Measurements from ENCODE around the gene SPSB3.

Gene SPSB3

DNA sequence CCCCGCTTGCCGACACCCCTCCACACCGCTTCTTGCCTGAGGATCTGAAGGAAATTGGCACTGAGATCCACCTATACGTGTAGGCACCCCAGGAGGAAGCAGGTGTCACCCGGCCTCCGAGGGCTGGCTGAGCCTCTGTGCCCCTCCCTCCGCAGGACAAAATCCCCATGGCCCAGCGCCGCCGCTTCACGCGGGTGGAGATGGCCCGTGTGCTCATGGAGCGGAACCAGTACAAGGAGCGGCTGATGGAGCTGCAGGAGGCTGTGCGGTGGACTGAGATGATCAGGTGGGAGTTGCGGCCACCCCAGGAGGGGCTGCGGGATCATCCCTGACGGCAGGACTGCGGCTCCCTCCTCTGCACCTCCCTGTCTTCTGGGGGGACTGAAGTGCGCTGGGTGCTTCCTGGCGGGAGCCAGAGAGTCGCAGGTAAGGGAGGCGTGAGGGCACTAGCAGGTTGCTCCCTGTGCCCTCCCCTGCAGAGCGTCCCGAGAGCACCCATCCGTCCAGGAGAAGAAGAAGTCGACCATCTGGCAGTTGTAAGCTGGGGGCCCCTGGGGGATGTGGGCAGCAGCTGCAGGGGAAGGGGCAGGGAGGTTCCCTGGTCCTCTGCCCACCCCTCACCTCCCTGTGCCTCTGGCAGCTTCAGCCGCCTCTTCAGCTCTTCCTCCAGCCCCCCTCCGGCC, 20.0 kb downstream of the SPSB3 start:
- DNase-seq: no peak

DNA sequence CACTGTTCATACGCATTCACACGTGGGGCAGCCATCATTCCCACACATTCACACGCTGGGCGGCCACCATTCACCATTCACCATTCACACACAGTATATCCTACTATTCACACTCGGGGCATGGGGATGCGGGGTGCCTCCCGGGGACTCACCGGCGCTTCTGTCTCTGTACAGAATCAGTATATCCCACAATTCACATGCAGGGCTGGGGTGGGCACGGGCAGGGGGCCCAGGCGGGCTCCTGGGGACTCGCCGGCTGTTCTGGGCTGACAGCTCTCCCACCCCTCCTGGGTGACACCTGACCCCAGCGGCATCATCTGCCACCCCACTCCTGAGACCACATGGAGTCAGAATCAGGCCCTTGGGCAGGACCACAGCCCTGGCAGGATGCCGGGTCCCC, 20.6 kb downstream of the SPSB3 start:
- no peak for DNase-seq

DNA sequence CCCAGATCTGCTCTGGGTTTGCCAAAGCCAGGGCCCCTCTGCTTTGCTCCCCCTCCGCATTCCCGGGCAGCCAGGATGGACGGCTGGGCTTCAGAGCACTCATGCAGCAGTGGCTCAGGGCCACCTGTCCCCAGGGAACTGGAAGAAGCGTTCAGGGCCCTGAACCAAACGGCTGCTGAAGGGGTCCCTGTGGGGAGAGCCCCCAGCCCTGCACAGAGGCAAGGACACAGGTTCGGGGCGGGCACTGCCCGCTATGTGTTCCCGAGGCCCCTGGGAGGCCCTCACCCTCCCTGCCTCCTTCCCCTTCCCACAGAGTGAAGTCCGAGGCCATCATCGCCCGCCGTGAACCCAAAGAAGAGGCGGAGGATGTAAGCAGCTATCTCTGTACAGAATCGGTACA, 21.5 kb downstream of the SPSB3 start:
- DNase-seq: no peak

DNA sequence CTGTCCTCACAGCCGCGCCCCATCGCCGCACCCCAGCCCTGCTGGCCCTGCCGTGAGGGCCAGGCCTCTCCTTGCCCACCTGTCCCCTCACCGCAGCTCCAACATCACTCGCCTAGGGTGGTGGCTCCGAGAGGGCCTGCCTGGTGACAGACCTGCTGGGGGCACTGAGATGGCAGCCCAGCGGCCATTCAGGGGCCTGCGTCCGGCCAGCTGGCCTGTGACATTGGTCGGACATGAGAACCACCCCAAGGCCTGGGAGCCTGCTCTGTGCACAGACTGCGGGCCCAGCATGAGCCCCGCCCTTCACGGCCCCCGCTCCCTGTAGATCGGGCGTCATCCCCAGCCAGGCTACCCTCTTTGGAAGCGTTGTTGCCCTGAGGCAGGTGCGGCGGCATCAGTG, 22.9 kb downstream of the SPSB3 start:
- no peak for DNase-seq

DNA sequence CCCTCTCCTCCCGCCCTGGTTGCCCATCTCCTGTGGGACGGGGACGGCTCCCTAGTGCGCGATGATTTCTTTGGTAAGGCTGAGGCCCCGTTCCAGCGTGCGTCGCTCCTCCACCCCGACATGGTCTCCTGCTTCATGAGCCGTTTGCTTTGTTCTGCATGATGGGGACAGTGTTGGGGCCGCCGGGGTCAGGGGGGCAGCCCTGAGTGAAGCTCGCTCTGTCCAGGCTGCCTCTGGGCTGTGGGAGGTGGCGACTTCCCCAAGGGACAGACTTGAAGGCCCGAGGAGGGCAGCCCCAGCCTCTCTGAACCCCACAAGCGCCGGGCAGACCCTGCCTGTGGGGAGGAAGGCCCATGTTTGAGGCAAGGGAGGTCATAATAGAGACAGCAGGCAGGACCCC, 23.4 kb downstream of the SPSB3 start:
- no peak for DNase-seq

DNA sequence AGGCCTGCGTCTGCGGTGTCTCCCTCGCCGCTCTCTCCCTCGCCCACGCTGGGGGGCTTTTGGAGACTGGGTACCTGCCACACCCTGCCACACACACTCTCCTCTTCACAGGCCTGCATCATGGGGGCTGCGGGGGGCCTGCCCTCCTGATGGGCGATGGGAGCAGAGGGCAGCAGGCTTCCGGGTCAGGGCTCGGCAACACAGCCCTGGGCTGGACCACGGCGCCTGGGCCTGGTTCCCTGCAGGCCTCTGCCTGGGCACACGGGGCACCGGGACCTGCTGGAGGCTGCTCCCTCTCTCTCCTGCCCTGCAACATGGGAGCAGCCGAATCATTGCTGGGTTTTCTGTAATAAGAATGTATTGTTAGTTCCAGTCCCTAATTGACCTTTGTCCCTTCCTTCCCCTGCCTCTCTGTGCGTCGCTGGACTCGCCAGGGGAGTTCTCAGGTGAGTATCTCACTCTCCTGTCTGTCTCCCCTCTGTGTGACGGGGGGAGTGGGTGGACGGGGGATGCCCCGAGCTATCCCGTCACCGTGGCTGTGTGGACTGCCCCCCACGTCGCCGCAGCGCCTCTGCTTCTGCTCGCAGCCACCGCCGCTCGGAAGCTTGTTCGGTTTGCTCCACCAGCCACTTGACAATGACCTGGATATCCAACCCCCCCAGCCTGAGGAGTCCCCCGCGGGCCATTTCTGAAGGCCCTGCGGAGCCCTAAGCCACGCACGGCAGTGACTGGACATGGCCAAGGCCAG, 24.5 kb downstream of the SPSB3 start:
- no peak for DNase-seq

DNA sequence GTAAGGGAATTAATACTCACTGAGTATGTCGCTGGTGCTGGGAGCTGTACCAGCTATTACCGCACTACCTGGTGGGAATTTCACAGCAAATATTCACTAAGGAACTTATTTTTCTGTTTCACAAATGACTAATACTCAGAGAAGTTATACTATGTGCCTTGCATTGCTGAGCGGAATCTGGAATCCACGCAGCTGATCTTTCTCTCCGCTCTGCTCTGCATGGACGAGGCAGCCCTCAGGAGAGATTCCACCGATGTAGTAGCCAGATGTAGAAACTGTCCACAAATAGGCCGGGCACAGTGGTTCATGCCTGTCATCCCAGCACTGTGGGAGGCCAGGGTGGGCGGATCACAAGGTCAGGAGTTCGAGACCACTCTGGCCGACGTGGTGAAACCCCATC, 28.2 kb downstream of the SPSB3 start:
- DNase-seq: no peak

DNA sequence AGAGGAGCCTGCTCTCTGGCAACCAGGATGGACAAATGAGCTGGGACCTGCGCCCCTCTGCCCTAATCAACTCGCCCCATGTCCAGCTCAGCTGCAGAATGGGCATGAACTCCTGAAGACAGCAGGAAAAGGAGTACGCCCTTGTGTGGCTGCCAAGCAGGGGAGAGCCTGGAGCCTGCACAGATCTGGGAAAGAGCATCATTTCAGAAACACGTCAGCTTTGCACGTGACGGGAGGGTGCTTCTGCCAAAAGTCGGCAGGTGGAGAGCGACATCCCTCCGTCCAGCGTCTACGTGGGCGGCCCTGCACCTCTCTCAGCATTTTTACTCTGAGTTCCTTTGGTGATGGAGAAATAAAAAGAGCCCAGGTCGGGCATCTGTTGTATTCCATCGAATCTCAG, 29.5 kb downstream of the SPSB3 start:
- no peak for DNase-seq

DNA sequence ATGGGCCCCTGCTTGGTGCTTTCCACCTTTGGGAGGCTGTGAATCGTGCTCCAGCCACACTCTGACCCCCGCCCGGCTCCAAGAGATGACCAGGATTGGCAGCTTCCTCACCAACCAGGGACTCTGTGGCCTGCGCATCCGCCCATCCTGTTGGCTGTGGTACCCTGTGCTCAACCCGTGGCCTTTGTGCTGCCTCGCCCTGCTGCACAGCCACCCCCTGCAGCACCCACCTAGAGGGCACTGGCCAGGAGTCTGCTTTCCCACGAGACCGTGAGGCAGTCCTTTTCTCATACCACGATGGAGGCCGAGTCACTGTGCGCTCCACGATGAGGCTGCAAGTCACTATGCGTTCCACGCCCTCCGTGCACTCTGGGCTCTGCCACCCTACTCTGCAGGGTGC, 30.4 kb downstream of the SPSB3 start:
- DNase-seq: no peak

DNA sequence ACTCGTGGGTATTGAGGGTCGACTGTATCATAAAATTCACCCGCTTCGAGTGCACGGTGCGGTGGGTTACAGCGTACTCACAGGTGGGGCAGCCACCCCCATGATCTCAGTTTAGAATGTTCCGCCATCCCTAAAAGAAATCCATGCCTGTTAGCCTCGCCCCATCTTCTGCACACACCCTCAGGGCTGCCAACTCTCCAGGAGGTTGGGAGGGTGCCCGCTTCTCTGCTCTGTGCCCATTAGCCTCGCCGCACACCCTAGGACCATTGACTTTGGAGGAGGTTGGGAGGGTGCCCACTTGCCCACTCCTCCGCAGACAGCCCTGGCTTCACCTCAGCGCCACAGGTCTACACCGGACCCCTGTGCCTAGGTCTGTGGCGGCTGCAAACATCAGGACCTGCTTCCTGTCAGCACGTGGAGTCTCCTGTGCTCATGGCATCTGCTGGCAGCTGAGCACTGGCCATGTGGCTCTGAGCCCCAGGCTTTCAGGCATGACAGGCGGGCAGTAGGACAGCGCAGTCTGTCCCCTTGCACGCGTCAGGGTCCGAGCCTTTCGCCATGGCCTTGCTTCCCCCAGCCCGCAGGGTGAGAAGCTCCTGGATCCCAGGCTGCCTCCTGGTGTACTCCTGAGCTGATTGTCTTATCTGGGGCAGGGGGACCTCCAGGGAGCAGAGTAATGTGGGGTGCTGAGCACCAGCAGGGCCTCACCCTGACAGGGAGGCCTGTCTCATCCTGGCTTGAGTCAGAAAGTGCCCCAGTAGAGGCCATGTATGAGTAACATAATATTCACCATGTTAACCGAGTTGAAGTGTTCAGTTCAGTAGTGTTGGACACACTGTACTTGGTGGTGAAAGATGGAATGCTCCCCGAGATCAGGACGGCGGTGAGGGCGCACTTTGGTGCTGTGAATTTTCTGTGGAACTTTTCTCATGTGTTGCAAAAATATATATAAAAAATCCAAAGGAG, 32.9 kb downstream of the SPSB3 start:
- DNase-seq: no peak

DNA sequence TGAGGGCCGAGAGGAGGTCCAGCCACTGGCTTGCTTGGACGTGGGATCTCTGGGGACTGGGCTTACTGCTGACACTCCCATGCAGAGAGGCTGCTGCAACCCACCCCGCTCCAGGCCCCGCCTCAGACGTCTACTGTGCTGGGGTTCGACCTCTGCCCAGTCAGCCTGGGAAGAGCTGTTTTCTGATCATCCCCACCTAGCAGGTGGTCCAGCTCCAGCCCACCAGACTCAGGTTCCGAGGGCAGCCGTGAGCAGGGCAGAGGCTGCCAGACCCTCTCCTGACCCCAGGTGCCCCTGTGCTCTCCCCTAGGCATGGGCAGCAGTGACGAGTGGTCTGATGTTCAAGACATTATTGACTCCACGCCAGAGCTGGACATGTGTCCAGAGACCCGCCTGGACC, 34.4 kb downstream of the SPSB3 start:
- no peak for DNase-seq

DNA sequence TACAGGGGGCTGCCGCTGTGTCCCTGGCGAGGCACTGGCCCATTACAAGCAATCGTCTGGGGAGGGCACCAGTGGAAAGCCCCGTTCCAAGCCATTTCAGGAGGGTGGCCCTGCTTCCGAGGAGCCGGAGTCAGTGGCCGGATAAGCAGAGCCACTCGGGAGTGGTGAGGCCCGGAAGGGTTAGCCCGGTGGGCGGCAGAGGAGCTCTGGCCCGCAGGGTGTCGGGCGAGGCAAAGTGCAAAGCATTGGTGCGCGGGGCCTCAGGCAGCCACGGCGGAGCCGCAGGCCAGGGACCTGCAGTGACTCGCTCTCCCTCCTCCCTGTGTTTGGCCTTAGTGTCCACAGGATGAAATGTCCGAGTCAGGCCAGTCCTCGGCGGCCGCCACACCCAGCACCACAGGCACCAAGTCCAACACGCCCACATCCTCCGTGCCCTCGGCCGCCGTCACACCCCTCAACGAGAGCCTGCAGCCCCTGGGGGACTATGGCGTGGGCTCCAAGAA, 35.6 kb downstream of the SPSB3 start:
- DNase-seq: no peak

DNA sequence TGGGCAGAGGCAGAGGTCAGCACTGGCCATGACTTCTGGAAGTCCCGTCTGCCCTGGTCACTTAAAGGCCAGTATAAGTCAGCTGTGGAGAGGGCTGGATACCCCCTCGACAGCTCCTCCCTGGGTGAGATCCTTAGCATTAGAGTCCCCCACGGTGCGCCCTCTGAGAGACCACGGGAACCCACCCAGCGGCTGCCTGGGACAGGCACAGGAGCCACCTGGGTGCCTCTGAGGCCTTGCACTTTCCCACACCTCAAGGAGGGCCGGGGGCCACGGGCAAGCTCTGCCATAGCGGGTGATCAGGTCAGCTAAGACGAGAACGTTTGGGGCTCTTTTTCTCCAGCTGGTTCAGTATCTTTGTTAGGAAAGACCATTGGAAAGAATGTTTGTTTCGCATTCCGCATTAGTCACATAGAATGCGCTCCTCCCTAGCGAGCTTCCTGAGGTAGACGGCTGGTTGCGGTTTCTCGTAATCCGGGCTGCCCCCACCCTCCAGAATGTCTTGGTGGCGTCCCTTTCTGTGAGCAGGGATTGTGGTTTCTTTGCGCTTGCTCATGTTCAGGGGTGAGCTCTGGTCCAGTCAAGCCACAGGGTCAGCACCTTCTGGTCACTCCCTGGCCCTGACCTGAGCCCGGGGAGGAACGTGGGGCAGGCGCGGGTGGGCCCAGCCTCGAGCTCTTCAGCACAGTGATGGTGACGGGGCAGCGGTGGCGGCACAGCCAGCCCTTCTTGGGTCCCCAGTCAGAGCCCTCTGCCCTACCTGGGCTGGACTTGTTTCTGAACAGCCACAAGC, 36.3 kb downstream of the SPSB3 start:
- DNase-seq: no peak

DNA sequence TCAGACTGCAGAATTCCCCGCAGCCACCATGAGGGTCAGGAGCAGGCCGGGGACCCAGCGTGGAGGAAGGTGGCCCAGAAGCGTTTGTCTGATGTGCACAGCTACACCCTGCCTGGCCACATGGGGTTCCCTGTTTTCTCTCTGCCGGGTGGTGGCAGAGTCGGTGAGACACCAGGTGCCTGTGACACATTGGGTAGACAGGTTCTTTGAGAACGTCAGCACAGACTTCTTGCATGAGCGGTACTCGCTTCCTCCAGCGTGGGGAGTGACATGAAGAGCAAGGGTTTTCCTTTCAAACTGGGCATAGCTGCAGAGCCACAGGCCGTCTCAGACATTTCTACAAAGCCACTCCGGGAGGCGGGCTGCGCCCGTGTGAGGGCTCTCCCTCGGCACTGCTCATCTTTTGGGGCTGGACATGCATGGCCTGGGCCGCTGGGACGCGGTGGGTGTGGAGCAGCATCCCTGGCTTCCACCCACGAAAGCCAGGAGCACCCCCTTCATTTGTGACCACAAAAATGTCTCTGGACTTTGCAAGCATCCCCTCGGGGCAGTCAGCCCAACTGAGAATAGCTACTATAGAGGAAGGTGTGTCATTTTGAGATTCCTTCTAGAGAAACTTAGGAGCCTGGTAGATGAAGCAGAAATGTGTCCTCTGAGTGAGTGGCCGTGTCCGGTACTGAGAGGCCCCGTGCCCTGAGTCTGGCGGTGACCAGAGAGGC, 37.0 kb downstream of the SPSB3 start:
- no peak for DNase-seq

DNA sequence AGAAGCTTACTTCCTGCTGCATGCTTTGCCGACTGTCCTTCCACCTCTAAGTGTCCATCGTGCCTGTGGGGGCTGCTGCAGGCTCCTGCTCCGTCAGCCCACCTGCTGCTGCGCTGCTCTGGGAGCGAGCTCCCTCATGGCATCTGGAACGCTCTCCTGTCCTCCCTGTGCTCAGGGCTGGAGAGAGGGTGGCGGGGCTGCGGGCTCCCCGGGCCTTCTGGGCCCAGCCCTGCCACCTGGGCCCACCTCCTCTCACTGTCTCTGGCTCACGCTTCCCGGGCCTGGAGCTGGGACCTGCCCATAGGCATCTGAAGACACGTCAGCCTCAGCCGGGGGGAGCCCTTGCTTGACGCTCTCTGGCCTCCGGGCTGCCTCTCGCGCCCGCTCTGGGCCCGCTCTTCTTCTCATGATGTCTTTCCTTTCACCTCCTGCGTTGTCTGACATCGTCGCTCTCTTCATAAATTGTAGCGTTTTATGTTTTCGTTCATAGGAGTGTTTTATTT, 38.0 kb downstream of the SPSB3 start:
- DNase-seq: no peak

DNA sequence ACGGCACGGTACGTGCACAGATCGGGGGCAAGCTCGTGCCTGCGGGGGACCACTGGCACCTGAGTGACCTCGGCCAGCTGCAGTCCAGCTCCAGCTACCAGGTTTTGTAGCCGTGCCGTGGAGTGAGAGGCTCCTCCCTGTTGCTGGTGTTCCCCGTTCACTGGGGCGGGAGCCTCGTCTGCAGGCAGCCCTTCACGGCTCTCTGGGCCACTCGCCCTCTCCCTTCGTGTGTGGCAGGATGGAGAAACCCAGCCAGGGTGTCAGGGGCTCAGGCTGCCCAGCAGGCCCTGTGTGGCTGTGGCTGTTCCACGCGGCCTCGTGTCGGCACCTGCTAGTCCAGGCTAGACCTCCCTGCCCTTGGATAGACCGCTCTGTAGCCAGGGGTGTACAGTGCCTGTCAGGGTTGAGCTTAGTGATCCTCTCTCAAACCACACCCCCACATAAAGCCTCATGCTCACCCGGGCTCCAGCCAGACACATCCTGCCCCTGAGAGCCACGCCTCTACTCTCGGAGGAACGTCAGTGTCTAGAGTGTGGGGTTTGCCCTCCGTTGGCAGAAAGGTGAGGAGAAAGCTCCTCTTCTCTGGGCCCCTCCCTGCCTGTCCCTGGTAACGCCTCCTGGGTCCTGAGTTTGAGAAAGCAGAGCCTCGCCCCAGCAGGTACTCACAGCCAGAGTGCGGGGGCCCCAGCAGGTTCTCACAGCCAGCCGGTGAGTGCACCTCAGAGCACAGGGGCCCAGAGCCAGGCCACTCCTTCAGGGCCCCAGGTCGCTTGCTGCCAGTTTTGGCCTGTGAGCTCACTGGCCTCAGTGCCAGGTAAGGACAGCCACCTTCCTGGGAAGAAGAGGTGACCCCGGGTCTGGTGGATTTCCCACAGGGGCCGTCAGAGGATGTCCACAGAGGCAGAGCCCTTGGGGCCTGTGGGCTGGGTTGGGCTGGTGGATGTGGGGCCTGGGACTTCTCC, 38.7 kb downstream of the SPSB3 start:
- no peak for DNase-seq

DNA sequence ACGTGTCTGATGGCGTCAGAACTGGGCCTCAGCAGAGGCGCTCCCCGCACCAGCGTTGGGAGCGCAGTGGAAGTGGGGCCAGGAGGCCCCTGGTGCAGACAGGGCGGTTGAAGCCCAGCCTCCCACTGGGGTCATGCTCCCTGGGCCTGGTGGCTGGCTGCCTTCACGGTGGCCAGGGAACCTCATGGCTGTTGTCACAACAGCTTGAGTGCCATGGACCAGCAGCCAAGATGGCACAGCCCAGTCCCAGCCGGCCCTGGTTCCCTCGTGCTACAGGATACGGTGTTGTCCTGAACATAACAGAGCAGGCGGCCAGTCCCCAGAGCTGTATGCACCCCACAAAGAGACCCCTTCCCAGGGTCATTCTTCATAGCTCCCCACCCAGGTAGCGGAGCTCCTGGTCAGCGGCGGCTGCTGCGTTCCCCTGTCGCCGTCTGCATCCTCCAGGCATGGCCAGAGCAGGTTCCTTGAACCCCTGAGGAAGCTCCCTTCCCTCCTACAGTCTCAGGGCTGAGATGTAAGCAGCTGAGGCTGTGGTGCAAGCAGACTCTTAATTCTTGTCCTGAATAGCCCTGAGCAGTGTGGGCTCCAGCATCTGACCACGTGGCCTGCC, 40.7 kb downstream of the SPSB3 start:
- DNase-seq: no peak

DNA sequence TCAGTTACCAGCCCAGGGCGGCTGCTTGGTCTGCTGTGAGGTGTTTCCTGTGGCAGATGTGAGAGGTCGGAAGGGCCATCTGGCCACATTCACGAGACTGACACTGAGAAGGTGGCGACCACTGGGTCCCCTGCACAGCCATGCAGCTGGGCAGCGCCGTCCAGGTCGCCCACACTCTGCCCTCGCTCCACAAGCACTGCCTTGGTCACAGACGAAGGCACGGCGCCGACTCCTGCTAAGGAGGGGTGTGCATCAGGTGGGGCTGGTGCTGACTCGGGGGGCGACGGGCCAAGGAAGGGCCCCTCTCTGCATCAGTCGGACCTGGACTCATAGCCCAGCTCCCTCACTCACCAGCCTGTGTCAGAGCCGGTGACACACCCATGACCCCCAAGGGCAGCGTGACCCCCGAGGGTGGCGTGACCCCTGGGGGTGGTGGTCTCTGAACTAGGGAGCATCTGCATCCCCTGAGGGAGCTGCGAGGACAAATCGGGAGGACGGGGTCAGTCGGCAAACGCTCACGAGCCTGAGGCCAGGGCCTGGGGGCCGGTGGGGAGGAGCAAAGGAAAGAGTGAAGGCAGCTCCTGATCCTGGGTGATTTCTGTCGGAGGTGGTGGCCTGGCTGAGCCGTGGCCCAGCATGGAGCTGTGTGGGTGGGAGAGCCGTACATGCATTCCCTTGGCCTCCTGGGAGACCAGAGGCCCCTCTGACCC, 41.4 kb downstream of the SPSB3 start:
- DNase-seq: no peak

DNA sequence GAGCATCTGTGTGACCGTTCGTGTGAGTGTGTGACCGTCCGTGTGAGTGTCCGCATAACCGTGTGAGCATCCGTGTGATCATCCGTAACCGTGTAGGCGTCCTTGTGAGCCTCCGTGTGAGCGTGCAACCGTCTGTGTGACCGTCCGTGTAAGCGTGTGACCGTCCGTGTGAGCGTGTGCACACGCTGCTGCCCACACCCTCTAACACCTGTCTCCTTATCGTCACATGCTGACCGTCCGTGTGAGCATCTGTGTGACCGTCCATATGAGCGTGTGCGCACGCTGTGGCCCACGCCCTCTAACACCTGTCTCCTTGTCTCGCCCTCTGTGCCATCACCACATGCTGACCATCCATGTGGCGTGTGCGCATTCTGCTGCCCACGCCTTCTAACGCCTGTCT, 42.1 kb downstream of the SPSB3 start:
- no peak for DNase-seq

Measured in NCI-H1436 (cell line).